Stimulated activated CD4-positive, alpha-beta T cell treated with anti-CD3 and anti-CD28 coated beads, Interleukin-2, amount 100 ng/mL, for 24 hours (primary cell): Measurements from ENCODE around the gene SAMD10.
"Not testable (repeated sequence)": the region's sequence is repeated elsewhere in the genome, so short reads cannot be mapped to it uniquely, and the experiment has no call there.

Experiments
- DNase-seq, 2 donors: peaks; one replicate each; pipeline ENCODE4 v3.0.0-alpha.2; 2020

Gene SAMD10

GRCh38 chr20:63940071-63940471 lies 39.4 kb downstream of the SAMD10 start:
- no peak for DNase-seq

DNA sequence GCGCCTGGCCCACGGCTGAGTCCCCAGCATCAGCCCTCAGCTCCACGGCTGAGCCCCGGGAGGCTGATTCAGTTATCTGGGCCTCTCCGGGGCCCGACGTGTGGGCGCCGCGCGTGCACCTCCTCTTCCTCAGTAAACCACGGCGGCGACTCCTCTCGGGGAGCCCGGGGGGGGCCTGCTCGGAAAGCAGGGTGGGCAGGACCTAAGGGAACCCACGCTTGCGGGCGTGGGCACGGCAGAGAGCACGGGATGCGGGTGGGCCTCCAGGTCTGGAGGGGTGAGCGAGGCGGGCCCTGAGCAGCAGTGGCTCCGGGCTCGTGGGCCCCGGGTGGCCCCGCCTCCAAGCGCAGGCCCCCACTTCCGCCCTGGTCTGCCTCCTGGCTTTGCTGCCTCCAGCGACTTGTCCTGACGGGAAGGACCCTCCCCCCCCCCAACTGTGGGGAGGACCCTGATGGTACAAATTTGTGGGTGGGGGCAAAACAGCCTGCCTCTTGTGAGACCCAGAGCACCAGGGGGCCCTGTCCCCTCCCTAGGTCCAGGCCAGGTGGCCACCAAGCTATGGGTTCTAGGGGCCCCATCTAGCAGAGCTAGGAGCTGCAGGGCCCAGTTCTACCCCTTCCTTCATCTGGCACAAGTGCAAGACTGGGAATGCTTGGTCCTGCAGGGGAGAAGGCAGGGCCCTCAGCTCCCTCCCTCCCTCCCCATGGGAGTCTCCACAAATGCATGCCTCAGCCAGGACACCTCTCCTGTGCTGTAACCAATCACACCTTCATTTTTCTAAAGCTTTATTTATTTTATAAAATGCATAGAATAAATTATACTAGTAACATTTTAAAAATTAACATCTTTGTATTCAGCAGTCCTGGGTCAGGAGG lies 40.1 kb downstream of the SAMD10 start:
- no peak for DNase-seq

DNA sequence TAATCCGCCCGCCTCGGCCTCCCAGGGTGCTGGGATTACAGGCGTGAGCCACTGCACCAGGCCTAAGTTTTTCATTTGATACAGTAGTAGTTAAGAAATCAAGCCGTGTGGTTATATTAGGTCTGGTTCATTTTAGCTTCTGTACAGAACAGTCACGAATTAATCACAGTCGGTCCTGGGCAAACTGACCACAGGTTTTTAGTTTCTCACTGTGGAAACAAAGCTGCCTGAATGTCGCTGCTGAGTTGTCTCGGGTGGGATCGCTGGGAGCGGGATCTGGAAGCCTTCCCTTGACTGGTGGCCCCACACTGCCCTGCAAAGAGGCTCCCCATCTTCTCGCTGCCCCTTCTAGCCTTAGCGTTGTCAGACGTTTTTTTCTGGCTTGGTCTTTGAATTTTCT lies 41.8 kb downstream of the SAMD10 start:
- no peak for DNase-seq

- no peak for DNase-seq
Measured at GRCh38 chr20:63935447-63935846, 44.0 kb downstream of the SAMD10 start.

GRCh38 chr20:63934271-63935068 lies 45.0 kb downstream of the SAMD10 start:
- no peak for DNase-seq

DNA sequence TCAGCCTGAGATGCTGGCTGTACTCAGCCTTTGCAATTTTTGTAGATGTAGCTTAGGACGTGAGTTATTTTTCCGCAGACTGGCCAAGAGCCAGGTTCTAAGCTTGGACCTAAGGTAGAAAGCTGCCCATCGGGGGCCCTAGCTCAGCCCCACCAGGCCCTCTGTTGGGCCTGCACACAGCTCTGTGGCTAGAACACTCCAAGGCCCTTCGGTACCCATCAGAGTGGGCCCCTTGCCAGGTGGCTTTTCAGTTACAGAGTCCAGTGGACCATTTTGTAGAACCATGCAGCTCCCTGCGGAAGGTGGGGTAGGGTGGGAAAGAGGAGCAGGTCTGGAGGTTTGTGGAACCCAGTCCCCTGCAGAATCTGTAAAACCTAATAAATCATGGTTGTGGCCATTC lies 45.8 kb downstream of the SAMD10 start:
- DNase-seq, result no peak

- DNase-seq, result no peak
Measured at GRCh38 chr20:63932606-63933160, 46.8 kb downstream of the SAMD10 start.

DNA sequence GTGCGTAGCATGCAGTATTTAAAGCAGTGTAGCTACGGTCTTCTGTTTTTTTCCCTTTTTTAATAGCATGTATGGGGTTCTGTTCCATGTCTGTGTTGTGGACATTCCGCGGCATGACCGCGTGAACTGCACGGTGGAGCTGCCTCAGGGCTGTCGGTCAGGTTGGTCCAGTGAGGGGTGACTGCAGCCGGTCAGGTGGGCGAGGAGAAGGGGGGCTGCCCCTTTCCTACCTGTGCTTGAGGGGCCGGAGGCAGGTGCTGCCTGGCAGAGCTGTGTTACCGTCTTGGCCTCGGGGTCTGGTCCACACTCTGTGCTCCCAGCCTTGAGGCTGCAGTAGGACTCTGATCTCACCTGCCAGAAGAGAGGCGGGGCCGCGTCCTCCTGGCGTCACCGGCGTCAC lies 47.7 kb downstream of the SAMD10 start:
- no peak for DNase-seq

DNA sequence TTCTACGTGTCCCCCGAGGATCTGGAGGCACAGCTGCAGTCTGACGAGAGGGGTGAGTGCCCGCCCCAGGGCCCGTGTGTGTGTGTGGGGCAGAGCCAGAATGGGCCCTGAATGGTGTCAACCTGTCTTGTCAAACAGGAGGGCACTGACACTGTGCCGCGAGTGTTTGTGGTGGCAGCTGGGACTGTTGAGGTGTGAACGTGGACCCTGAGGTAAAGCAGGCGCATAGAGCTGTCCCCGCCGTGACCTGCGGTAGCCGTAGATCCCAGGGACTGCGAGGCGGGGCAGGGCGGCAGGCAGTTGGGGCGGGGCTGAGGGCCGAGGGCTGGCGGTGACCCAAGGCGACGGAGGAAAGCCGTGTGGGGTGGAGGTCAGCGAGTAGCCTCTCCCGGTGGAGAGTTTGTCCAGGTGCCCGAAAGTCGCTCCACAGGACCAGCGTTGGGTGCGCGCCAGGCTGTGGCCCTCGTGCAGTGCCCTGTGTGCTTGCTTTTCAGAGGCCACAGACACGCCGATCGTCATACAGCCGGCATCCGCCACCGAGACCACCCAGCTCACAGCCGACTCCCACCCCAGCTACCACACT lies 48.4 kb downstream of the SAMD10 start:
- no peak for DNase-seq

DNA sequence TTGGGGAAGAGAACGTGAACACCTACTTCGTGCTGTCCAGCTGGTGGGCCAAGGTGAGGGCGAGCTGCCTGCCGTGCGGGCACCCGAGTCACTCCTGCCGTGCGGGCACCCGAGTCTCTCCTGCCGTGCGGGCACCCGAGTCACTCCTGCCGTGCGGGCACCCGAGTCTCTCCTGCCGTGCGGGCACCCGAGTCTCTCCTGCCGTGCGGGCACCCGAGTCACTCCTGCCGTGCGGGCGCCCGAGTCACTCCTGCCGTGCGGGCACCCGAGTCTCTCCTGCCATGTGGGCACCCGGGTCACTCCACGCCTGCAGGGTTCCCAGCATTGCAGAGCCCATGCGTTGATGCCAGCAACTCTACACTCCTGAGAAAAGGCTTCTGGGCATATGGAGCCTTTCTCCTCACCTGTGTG lies 50.0 kb downstream of the SAMD10 start:
- not testable (repeated sequence) for DNase-seq

GRCh38 chr20:63929071-63929470 lies 50.4 kb downstream of the SAMD10 start:
- DNase-seq, result no peak

- DNase-seq, result no peak
Measured at GRCh38 chr20:63926298-63926697, 53.1 kb downstream of the SAMD10 start.

- no peak for DNase-seq
Measured at GRCh38 chr20:63924241-63924640, 55.2 kb downstream of the SAMD10 start.
